ENCODE measurements around the gene CD274. TPM values are rescaled to one million over a fixed set of nuclear protein-coding genes. Genes with fewer than 3 reads are reported as not detected.
"Not testable (repeated sequence)": the region's sequence is repeated elsewhere in the genome, so short reads cannot be mapped to it uniquely, and the experiment has no call there.

CD274 gene
- 1.2 TPM for polyA plus RNA-seq (ENCODE audit: insufficient read length)

DNA sequence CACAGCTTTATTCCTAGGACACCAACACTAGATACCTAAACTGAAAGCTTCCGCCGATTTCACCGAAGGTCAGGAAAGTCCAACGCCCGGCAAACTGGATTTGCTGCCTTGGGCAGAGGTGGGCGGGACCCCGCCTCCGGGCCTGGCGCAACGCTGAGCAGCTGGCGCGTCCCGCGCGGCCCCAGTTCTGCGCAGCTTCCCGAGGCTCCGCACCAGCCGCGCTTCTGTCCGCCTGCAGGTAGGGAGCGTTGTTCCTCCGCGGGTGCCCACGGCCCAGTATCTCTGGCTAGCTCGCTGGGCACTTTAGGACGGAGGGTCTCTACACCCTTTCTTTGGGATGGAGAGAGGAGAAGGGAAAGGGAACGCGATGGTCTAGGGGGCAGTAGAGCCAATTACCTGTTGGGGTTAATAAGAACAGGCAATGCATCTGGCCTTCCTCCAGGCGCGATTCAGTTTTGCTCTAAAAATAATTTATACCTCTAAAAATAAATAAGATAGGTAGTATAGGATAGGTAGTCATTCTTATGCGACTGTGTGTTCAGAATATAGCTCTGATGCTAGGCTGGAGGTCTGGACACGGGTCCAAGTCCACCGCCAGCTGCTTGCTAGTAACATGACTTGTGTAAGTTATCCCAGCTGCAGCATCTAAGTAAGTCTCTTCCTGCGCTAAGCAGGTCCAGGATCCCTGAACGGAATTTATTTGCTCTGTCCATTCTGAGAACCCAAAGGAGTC lies at the start of gene CD274:
Gene CD274, plus strand, starts transcription at position 184 of the 733 bp plus-strand sequence. CDS start 5,572 bp downstream, outside the sequence.
- no peak for DNase-seq (ENCODE audit: low read depth)

DNA sequence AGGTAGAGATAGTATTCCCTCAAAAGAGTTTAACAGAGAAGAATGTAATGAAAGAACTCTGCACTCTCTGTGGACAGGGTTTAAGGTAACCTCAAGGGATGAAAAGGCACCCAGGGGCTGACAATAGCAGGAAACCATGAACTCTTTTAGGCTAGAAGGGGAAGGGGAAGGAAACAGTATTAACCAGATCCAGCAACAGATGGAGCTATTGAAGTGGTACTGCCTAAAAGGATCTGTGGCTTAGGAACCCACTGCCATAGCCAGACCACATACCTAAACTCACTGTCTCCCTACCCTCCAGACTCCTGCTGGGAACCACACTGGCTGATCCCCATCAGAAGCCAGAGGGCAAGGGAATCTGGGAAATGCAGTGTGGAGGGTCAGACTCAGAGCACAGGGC lies 48.1 kb upstream of the CD274 start:
- no peak for DNase-seq (ENCODE audit: low read depth)

DNA sequence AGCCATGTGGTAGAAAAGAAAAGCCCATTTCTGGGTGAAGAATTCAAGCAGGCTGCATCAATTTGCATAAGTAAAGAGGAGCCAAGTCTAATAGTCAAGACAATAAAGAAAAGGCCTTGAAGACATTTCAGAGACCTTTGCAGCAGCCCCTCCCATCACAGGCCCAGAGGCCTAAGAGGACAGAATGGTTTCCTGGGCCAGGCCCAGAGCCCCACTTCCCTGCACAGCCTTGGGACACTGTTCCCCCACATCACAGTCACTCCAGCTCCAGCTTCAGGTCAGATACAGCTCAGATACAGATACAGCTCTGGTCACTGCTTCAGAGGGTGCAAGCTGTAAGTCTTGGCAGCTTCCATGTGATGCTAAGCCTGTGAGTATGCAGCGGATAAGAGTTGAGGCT lies 41.7 kb upstream of the CD274 start:
- no peak for DNase-seq (ENCODE audit: low read depth)

DNA sequence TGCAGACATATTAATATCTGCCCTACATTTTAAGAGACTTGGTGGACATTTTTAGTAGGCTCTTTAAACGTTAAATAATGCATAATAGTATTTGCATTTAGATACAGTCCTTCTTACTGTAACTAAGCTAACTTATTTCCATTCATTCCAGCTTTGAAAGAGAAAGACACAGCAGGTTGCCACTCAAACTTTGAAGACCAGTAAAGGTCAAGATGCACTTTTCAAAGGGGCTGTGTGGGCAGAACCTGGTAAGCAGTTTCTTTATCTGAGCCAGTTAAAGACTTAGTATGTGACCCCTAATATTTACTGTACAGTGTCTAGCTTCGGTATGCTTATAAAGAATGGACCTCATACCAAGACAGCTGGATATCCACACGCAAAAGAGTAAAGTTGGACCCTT lies 33.4 kb upstream of the CD274 start:
- DNase-seq (ENCODE audit: low read depth): no peak

DNA sequence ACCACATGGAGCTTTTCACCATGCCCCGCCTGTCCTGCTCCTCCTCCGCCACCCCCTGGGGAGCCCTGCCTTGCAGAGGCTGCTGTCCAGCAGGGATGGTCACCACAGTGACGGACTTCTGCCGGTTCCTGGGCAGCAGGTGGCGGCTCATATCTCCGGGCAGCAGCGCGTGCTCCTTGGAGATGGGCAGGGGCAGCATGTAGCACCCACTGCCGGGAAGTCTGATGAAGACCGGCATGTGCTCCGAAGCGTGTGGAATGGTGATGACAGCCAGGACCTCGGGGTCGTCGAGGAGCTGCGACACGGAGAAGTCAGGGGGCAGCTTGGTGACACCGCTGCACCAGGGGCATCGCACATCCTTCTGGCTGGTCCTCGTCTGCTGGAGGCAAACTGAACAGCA lies 31.9 kb upstream of the CD274 start:
- no peak for DNase-seq (ENCODE audit: low read depth)

DNA sequence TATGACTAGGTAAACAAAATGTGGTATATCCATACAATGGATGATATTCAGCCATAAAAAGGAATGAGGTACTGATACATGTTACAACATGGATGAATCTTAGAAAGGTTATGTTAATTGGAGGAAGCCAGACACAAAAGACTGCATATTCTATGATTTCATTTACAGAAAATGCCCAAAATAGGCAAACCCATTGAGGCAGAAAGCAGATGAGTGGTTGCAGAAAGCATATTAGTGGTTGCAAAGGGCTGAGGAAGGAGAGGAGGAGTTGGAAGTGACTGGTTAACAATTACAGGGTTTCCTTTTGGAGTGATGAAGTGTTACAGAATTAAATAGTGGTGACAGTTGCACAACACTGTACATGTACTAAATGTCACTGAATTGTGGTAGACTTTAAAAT lies 30.4 kb upstream of the CD274 start:
- DNase-seq (ENCODE audit: low read depth): no peak

DNA sequence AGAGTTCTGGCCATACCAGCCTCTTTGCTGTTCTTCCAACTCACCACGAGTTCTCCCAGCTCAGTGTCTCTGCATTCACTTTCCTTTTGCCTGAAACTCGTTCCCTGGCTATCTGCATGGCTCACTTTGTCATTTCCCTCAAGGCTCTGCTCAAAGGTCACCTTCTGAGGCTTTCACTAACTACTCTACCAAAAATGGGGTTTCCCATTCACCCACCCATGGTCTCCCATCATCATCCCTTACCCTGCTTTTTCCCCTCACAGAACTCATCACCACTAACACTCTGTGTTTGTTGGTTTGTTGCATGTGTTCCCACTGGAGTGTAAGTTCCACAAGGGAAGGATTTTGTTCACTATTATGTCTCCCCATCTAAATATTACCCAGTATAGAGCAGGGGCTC lies 29.2 kb upstream of the CD274 start:
- no peak for DNase-seq (ENCODE audit: low read depth)

DNA sequence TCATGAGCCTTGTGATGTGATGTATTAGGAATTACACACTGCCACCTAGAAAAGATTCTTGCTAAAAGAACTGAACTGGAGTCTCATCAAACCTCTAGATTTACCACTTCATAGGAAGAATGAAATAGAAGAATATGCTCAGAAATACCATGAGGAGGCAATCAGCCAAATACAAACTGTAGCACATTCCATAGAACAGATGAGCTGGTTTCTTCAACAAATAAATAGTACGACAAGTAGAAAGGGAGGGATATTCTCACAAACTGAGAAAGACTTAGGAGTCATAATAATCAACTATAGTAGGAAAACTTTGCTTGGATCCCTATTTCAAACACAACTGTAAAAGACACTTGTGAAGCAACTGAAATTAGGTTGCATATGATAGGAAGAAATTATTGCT lies 28.1 kb upstream of the CD274 start:
- DNase-seq (ENCODE audit: low read depth): no peak

DNA sequence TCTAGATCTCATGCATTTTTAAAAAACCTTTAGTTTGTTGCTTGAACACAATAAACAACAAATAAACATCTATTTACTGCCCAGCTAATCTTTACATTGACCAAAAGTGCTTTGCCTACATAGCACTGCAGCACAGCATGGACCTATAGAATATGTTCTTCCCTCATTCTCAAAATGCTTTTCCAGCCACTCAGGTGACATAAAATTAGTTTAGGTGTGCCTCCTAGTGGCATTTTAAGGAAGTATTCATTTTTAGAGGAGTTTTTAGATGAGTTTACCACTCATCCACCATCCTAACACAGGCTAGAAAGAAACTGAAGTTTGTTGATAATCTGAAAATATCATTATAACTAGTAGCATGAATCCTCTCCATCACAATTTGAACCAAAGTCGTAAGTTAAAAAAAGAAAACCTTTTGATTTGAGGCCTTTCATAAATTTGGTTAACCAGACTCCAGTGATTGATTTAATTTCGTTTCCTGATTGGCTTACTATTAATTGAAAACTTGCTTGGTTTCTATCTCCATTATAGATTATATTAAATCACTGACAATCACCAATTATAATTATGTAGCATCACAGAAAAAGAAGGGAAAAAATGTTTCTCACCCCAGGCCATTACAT lies 25.2 kb upstream of the CD274 start:
- DNase-seq (ENCODE audit: low read depth): no peak

DNA sequence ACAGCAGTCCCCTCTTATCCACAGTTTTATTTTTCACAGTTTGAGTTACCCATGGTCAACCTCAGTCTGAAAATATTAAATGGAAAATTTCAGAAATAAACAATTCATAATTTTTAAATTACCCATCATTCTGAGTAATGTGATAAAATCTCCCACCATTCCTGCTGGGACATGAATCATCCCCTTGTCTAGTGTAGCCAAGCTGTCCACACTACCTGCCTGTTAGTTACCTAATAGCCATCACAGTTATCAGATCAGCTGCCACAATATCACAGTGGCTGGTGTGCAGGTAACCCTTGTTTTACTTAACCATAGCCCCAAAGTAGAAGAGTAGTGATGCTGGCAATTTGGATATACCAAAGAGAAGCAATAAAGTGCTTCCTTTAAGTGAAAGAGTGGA lies 23.3 kb upstream of the CD274 start:
- DNase-seq (ENCODE audit: low read depth): no peak

DNA sequence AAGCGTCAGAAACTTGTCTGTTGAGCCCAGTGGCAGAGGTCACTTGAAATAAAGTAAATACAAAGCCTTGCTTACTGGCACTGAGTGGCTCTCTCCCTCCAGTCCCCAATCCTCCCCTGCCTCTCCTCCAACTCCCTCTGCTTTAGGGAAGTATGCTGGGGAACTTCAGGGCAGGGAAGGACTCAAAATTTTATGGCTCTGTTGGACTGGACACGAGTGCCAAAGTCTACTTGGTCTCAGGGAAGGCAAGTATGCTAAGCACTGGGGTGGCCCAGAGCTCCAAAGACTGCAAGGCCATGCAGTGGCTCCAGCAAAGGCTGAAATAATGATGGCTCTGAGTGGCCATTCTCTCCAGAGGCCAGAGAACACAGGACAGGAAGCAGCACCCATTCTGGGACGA lies 22.2 kb upstream of the CD274 start:
- no peak for DNase-seq (ENCODE audit: low read depth)

DNA sequence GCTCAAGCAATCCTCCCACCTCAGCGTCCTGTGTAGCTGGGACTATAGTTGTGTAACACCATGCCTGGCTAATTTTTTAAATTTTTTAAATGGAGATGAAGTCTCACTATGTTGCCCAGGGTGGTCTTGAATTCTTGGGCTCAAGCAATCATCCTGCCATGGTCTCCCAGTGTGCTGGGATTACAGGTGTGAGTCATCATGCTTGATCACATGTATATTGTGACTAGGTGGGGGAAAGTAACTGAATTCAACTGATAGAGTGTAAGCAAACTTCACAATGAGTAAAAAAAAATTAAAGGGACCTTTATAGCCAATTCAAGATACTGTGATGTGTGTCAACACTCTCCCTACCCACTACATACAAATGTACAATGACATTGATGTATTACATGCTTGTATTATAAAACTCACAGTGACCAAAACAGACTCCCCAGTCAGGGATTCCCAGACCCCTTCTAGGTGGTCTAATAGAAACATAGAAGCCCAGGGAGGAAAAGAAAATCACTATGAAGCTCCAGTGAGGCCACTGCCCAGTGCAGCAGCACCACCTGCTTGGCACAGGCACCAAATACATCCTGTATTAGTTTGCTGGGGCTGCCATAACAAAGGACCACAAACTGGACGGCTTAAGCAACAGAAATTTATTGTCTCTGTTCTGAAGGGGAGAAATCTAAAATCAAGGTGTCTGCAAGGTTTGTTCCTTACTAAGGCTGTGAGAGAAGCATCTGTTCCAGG lies 21.4 kb upstream of the CD274 start:
- no peak for DNase-seq (ENCODE audit: low read depth)

DNA sequence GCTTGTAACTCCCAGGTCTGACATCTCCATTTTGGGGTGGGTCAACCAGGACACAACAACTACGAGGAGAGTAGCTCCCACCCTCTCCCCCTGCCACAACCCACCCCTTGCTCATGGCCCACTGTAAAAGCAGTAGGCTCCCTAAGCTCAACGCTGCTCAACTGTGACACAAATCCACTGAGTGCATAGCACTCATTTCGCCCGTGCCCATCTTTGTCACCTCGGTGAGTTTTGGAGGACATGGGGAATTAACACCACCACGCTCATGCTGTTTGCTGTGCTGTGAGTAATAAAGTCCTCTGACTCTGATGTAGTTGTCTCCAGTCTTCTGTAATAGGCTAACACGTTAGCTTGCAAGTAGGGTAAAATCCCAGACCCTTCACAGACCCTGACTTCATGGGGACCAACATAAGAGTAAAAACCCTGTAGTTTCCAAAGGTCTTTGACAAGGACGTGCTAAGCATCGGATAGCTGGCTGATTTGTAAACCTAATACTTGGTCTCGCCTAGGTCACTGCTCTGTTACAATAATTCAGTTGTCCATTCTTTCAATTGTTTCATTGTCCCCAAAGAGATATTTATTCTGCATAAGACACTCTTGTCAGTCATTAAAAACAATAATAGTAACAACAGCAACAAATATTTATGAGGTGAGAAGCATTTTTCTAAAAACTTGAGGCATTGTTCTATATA lies 20.3 kb upstream of the CD274 start:
- DNase-seq (ENCODE audit: low read depth): no peak

DNA sequence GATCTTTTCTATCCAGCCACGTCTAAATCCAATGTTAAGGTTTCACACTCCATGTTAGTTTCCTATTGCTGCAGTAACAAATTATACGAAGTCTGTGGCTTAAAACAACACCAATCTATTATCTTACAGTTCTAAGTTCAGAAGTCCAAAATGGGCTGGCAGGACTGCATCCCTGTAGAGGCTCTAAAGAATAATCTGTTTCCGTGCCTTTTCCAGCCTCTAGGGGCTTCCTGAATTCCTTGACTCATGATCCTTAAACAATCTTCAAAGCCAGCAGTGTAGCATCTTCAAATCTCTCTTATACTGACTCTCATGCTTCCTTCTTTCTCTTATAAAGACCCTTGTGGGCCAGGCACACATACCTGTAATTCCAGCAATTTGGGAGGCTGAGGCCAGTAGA lies 19.4 kb upstream of the CD274 start:
- no peak for DNase-seq (ENCODE audit: low read depth)

DNA sequence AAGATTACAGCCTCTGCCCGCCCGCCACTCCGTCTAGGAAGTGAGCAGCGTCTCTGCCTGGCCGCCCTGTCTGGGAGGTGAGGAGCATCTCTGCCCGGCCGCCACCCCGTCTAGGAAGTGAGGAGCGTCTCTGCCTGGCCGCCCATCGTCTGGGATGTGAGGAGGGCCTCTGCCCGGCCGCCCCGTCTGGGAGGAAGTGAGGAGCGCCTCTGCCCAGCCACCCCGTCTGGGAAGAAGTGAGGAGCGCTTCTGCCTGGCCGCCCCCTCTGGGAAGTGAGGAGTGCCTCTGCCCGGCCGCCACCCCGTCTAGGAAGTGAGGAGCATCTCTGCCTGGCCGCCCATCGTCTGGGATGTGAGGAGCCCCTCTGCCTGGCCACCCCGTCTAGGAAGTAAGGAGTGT lies 17.5 kb upstream of the CD274 start:
- not testable (repeated sequence) for DNase-seq (ENCODE audit: low read depth)

DNA sequence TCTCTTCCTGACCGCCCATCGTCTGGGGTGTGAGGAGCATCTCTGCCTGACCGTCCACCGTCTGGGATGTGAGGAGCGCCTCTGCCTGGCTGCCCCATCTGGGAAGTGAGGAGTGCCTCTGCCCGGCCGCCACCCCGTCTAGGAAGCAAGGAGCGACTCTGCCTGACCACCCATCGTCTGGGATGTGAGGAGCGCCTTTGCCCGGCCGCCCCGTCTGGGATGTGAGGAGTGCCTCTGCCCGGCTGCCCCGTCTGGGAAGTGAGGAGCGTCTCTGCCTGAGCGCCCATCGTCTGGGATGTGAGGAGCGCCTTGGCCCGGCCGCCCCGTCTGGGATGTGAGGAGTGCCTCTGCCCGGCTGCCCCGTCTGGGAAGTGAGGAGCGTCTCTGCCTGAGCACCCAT lies 17.0 kb upstream of the CD274 start:
- not testable (repeated sequence) for DNase-seq (ENCODE audit: low read depth)

DNA sequence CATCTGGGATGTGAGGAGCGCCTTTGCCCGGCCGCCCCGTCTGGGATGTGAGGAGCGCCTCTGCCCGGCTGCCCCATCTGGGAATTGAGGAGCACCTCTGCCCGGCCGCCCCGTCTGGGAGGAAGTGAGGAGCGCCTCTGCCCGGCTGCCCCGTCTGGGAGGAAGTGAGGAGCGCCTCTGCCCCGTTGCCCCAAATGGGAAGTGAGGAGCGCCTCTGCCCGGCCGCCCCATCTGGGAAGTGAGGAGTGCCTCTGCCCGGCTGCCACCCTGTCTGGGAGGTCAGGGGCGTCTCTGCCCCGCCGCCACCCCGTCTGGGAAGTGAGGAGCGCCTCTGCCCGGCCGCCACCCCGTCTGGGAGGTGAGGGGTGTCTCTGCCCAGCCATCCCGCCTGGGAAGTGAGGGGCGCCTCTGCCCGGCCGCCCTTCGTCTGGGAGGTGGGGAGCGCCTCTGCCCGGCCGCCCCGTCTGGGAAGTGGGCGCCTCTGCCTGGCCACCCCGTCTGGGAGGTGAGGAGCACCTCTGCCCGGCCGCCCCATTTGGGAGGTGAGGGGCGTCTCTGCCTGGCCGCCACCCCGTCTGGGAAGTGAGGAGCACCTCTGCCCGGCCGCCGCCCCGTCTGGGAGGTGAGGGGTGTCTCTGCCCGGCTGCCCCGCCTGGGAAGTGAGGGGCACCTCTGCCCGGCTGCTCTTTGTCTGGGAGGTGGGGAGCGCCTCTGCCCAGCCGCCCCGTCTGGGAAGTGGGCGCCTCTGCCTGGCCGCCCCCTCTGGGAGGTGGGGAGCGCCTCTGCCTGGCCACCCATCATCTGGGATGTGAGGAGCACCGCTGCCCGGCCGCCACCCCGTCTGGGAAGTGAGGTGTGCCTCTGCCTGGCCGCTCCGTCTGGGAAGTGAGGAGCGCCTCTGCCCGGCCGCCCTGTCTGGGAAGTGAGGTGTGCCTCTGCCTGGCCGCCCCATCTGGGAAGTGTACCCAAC lies 16.2 kb upstream of the CD274 start:
- DNase-seq (ENCODE audit: low read depth): not testable (repeated sequence)

DNA sequence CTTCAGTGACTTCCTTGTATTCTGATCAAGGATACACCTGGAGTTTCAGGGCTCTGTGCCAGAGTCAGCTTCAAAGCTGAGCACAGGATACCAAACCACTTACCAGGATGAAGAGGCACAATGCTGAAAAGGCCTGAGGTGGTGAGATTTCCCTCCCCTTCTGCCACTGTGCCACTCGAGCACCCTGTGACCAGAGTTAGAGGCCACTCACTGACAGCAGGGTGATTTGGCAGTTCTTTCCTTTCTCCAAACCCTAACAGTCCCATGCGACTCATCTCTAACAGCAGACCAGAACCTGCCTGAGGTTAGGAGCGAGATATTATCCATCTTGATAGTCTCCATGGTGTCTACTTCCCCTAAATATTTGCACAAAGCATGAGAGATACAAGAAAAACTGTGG lies 14.4 kb upstream of the CD274 start:
- DNase-seq (ENCODE audit: low read depth): no peak

DNA sequence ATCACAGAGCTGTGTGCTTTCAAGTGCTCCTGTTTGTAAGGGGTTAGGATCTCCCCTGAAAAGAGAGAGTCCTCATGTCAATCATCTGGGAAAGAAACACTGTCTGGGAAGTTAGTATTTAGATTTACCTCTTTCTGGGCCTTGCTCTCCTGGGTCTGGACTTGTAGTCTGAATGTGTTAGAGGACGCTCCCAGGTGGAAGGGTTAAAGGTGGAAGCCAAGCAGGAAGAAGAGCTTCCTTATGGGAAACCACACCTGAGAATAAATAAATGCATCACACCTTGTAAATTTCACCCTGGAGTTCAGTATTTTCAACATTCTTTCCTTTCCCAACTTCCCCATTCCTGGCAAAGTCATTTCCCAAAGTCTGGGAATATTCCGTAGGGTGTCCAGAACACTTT lies 13.9 kb upstream of the CD274 start:
- no peak for DNase-seq (ENCODE audit: low read depth)

DNA sequence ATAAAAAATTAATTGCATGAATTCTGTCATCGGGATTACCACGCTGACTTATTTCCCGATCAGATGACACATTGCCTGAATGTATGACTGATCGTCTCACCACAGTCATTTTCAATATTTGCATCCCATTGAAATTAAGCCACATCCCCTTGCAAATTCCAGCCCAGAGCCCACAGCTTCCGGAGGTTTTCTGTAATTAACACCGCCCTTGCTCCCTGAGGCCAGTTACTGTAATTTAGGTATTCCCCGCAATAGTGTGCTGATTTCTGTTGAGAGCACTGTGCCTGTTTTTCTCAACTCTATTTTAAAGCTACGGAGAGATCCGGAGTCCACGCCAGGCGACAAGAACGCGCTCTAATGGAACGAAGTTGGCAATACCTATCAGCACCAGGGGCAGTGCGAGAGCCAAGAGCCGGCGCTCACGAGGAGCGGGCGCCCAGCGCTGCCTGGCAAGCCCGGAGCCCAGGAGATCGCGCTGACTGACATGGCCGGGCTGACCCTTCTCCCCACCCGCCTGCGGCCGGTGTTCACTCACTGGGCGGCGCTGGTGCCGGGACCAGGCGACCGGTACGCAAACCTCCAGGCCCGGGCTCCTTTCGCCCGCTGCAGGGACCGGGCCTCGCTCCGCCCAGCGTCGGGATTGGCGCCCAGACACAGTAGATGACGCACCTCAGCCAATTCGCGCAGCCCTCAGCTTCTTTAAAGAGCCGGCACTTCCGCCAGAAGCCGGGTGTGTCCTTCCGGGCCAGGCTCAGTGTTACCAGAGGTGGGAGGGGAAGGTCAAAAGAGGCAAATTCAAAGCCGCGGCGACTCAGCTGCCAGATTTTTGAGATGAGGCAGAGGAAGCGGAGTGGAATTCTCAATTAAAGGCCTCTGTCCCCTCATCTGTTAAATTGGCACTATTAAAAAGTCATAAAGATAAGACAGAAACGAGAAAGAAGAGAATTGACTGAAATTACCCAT lies 12.8 kb upstream of the CD274 start, which contains the start of gene PLGRKT:
Gene PLGRKT, minus strand, starts transcription at position 672 of the 963 bp plus-strand sequence. CDS start 5,948 bp downstream, outside the sequence.
- peak; percentile 79 for DNase-seq (ENCODE audit: low read depth)
